Astrocyte (in vitro differentiated cells and primary cell): ENCODE results near the gene TMEM196. TPM values are rescaled to one million over a fixed set of nuclear protein-coding genes. Genes with fewer than 3 reads are reported as not detected.

Experiments used
- DNase-seq: peaks from one replicate; pipeline ENCODE4 v3.0.0-alpha.2; 2010; ENCODE audit warnings: low read depth
- FAIRE-seq: peaks from 2 replicates; lab custom pipeline; 2011; peaks lifted over from hg19 to GRCh38; lab: Jason Lieb, UNC
- H2AFZ ChIP-seq: 2 replicates; pipeline ENCODE4 v1.6.0; 2012; ENCODE audit warnings: low read depth, low read length, inconsistent platforms
- H3K27ac ChIP-seq: 2 replicates; pipeline ENCODE4 v1.5.1; 2011; ENCODE audit warnings: low read depth, low read length, inconsistent platforms
- H3K27me3 ChIP-seq: 2 replicates; pipeline ENCODE4 v1.6.0; 2011; ENCODE audit warnings: low read length, inconsistent platforms; ENCODE audit not compliant: insufficient read depth
- H3K36me3 ChIP-seq: 2 replicates; pipeline ENCODE4 v1.5.1; 2011; ENCODE audit warnings: low read length, inconsistent platforms; ENCODE audit not compliant: insufficient read depth
- H3K4me1 ChIP-seq: 2 replicates; pipeline ENCODE4 v1.5.1; 2011; ENCODE audit warnings: low read length, inconsistent platforms; ENCODE audit not compliant: insufficient read depth
- H3K4me2 ChIP-seq: 2 replicates; pipeline ENCODE4 v1.6.0; 2012; ENCODE audit warnings: low read length, inconsistent platforms
- H3K4me3 ChIP-seq: 2 replicates; pipeline ENCODE4 v1.5.1; 2011; ENCODE audit warnings: low read depth, mild to moderate bottlenecking, low read length, inconsistent platforms; ENCODE audit not compliant: insufficient read depth
- H3K79me2 ChIP-seq: 2 replicates; pipeline ENCODE4 v1.6.0; 2012; ENCODE audit warnings: mild to moderate bottlenecking, low read length, inconsistent platforms; ENCODE audit not compliant: insufficient read depth
- H3K9ac ChIP-seq: 2 replicates; pipeline ENCODE4 v1.6.0; 2012; ENCODE audit warnings: mild to moderate bottlenecking, low read length, inconsistent platforms
- H3K9me3 ChIP-seq: 2 replicates; pipeline ENCODE4 v1.5.1; 2012; ENCODE audit warnings: low read depth, mild to moderate bottlenecking, low read length, inconsistent platforms; ENCODE audit not compliant: insufficient read depth
- H4K20me1 ChIP-seq: 2 replicates; pipeline ENCODE4 v1.6.0; 2012; ENCODE audit warnings: low read length, inconsistent platforms; ENCODE audit not compliant: insufficient read depth
- H3K27ac Mint-ChIP-seq: one replicate; pipeline ENCODE4 v1.8.0; 2021; ENCODE audit warnings: mild to moderate bottlenecking, mixed read lengths; ENCODE audit not compliant: unreplicated experiment
- H3K27me3 Mint-ChIP-seq: one replicate; pipeline ENCODE4 v1.8.0; 2021; ENCODE audit warnings: low read depth, mixed read lengths; ENCODE audit not compliant: unreplicated experiment
- H3K36me3 Mint-ChIP-seq: one replicate; pipeline ENCODE4 v1.8.0; 2021; ENCODE audit warnings: low read depth, mixed read lengths; ENCODE audit not compliant: unreplicated experiment
- H3K4me1 Mint-ChIP-seq: one replicate; pipeline ENCODE4 v1.8.0; 2021; ENCODE audit warnings: low read depth, mixed read lengths; ENCODE audit not compliant: unreplicated experiment
- H3K4me3 Mint-ChIP-seq: one replicate; pipeline ENCODE4 v1.8.0; 2021; ENCODE audit warnings: mild to moderate bottlenecking, moderate library complexity, mixed read lengths; ENCODE audit not compliant: unreplicated experiment
- H3K9me3 Mint-ChIP-seq: one replicate; pipeline ENCODE4 v1.8.0; 2021; ENCODE audit warnings: mild to moderate bottlenecking, mixed read lengths; ENCODE audit not compliant: unreplicated experiment
- CTCF ChIP-seq: IDR thresholded peaks from 2 replicates; pipeline ENCODE4 v1.5.1; 2011; ENCODE audit warnings: low read depth, mild to moderate bottlenecking, inconsistent platforms, low read length, moderate library complexity; ENCODE audit not compliant: insufficient read depth
- EZH2 ChIP-seq: IDR thresholded peaks from 2 replicates; pipeline ENCODE4 v1.6.1; 2012; ENCODE audit warnings: mild to moderate bottlenecking, low read length, inconsistent platforms; ENCODE audit not compliant: insufficient read depth
- total RNA-seq: library from RNA; stranded (reverse); gene quantifications from 2 replicates; pipeline ENCODE4 v1.2.1, GENCODE V29; 2021

Gene TMEM196
- total RNA-seq, 1 donor from 2014 or later: not detected

GRCh38 chr7:19747740-19748339, 25.6 kb downstream of the TMEM196 start:
- Mint-ChIP-seq H3K27ac (no peak overlapping the region), H3K36me3 (no peaks in the 10 kb centered on the region), H3K9me3 (no peaks in the 10 kb centered on the region), H3K27me3 (no peaks in the 10 kb centered on the region), H3K4me1 (peaks cover 6% of the 10 kb centered on the region), H3K4me3 (no peak overlapping the region)
- FAIRE-seq (no peak), DNase-seq (peak; percentile 20)
- Histone ChIP-seq H3K4me2 (no peak overlapping the region), H3K79me2 (no peaks in the 10 kb centered on the region), H3K4me1 (no peaks in the 10 kb centered on the region), H2AFZ (no peak overlapping the region), H3K9ac (no peak overlapping the region), H3K27me3 (no peaks in the 10 kb centered on the region), H3K9me3 (no peaks in the 10 kb centered on the region), H3K27ac (no peak overlapping the region), H4K20me1 (no peaks in the 10 kb centered on the region), H3K36me3 (no peaks in the 10 kb centered on the region), H3K4me3 (no peak overlapping the region)
- TF ChIP-seq EZH2 (no peak), CTCF (peak; percentile 48)

- no peak for DNase-seq
- no peak for FAIRE-seq
- no peak overlapping the region for H3K27ac Mint-ChIP-seq
- H3K36me3 ChIP-seq: no peaks in the 10 kb centered on the region
- H3K4me1 ChIP-seq: no peaks in the 10 kb centered on the region
- H4K20me1 ChIP-seq: no peaks in the 10 kb centered on the region
- H3K27me3 Mint-ChIP-seq: no peaks in the 10 kb centered on the region
- no peak overlapping the region for H2AFZ ChIP-seq
- no peaks in the 10 kb centered on the region for H3K9me3 ChIP-seq
- H3K9ac ChIP-seq: no peak overlapping the region
- no peaks in the 10 kb centered on the region for H3K9me3 Mint-ChIP-seq
- no peak overlapping the region for H3K4me3 ChIP-seq
- H3K27me3 ChIP-seq: no peaks in the 10 kb centered on the region
- no peaks in the 10 kb centered on the region for H3K79me2 ChIP-seq
- no peaks in the 10 kb centered on the region for H3K4me1 Mint-ChIP-seq
- TF ChIP-seq EZH2: no peak
- TF ChIP-seq CTCF: no peak
- no peak overlapping the region for H3K4me2 ChIP-seq
- H3K36me3 Mint-ChIP-seq: no peaks in the 10 kb centered on the region
- H3K4me3 Mint-ChIP-seq: no peak overlapping the region
- no peak overlapping the region for H3K27ac ChIP-seq
Observed at GRCh38 chr7:19744075-19744474, 29.3 kb downstream of the TMEM196 start.

- no peak overlapping the region for H3K4me3 Mint-ChIP-seq
- TF ChIP-seq EZH2: no peak
- no peak for TF ChIP-seq CTCF
- FAIRE-seq (no peak), DNase-seq (no peak)
- Histone ChIP-seq H3K27me3 (no peaks in the 10 kb centered on the region), H3K4me3 (no peak overlapping the region), H3K79me2 (no peaks in the 10 kb centered on the region), H4K20me1 (no peaks in the 10 kb centered on the region), H3K36me3 (no peaks in the 10 kb centered on the region), H3K4me2 (no peak overlapping the region), H3K9me3 (no peaks in the 10 kb centered on the region), H2AFZ (no peak overlapping the region), H3K4me1 (no peaks in the 10 kb centered on the region), H3K27ac (no peak overlapping the region), H3K9ac (no peak overlapping the region)
- H3K27me3 Mint-ChIP-seq: no peaks in the 10 kb centered on the region
- no peaks in the 10 kb centered on the region for H3K9me3 Mint-ChIP-seq
- H3K27ac Mint-ChIP-seq: no peak overlapping the region
- H3K4me1 Mint-ChIP-seq: no peaks in the 10 kb centered on the region
- no peaks in the 10 kb centered on the region for H3K36me3 Mint-ChIP-seq
Observed at GRCh38 chr7:19728716-19729115, 44.7 kb downstream of the TMEM196 start.
